HG02623 (cell line): ENCODE measurements around the gene NEURL1.
"Not testable (repeated sequence)": the region's sequence is repeated elsewhere in the genome, so short reads cannot be mapped to it uniquely, and the experiment has no call there.

Experiments used
- ATAC-seq: cut with Tn5 transposase; IDR thresholded peaks from one replicate; pipeline ENCODE4 v1.9.1; 2021; ENCODE audit warnings: moderate library complexity; ENCODE audit not compliant: unreplicated experiment

Gene NEURL1

DNA sequence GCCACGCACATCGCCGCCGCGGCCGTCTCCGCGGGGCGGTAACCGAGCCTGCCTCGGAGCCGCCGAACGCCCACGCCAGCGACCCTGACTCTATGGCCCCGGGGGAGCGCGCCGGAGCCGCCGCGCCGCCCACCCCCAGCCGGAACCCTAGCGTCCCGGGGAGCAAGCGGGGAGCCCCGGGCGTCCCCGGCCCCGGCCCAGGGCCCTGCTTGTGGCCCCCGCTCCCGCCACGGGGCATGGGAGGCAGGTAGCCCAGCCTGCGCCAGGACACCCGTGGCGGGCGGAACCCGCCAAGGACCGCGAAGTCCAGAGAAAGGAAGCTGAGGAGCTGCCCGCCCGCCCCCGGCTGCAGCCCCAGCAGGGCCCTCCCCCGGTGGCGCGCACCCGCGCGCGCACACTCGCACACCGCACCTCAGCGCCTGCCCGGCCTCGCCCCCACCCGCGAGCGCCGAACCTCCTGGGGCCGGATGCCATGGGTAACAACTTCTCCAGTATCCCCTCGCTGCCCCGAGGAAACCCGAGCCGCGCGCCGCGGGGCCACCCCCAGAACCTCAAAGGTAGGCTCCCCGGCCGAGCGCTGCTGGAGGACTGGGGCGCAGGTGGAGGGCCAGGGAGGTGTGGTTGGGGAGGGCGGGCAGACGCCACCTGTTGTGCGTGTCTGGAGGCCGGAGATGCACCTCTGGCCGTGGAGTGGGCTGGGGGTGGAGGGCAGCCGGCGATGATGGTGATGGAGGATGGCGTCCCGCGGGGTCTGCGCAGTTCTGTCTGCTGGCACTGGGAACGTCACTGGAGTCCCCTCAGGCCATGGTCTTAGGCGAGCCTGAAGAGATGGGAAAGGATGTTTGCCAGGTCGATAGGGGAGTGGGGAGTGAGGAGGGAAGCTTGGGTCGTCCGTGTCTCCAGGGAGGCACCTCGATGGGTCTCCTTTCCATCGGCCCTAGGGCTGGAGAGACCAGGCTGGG lies 692 bp downstream of the NEURL1 start:
- ATAC-seq: no peak

- ATAC-seq: no peak
These were observed 1.8 kb downstream of the NEURL1 start for GRCh38 chr10:103495321-103495720.

DNA sequence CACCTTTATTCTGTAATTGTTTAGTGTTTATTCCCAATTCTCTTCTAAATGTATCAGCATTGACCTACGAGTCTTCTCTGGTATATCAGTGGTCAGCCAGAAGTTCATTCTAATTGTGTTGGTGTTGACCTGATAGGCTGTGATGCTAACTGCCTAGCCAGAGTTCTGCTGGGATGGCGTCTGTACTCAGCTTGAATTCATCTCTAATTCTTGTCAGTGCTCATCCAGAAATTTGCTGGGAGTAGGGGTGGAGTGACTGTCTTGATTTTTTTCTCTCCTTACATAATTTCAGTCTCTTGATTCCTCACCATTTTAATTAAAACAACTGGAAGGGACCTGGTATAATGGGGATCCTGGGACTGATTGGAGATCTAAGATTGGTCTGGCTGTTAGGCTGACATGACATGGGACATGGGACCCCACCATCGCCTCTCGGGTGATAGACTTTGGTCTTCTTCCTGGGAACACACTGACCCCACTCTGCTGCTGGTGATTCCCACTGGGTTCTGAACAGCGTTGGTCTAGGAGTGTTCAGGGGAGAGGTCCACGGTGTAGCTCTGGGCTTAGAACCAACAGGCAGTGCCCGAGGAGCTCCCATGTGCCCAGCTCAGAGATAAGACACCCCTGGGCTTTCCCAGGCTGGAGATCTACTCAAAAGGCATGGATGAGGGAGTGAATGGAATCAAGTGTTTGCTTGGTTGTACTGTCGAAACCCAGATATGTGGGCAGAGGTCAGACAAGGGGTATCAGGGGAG lies 3.8 kb downstream of the NEURL1 start:
- ATAC-seq: no peak

DNA sequence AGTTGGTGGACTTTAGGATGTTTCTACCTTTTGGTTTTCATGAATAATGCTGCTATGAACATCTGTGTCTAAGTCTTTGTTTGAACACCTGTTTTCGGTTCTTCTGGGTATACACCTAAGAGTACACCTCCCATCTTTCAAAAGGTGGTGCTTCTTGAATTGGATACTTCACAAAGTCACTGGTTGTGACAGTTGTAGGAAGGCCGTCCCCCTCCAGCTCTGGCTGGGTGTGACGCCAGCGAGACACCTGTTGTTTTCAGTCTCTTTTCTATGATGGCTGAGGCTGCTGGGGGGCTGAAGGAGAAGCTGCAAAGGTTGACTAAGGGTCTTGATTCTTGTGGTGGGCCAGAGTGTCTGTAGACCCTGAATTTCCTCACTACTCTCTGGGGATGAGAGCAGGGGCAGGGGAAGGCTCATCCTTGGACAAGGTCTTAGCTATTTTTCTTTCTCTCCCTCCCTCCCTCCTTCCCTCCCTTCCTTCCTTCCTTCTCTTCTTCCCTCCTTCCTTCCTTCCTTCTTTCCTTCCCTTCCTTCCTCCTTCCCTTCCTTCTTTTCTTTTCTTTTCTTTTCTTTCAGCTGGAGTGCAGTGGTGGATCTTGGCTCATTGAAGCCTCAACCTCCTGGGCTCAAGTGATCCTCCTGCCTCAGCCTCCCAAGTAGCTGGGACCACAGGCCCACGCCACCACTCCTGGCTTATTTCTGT lies 5.6 kb downstream of the NEURL1 start:
- ATAC-seq: no peak

DNA sequence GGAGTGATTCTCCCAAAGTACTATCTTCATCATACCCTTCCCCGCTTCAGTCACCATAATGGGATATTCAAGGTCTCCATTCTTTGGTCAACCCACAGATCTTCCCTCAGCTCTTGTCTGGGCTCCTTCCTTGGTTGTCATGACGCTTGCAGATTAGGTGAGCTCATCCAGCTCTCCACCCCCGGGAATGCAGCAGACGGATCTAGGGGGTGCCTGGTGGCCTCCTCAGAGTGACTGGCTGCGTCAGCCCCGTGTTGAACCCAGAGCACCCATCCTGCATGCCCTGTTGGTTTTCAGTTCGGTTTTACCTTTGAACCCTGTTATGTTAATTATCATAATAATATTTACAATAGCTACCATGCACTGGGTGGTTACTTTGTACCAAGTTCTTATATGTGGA lies 6.4 kb downstream of the NEURL1 start:
- no peak for ATAC-seq

GRCh38 chr10:103500481-103500880 lies 7.0 kb downstream of the NEURL1 start:
- no peak for ATAC-seq

GRCh38 chr10:103501186-103501585 lies 7.7 kb downstream of the NEURL1 start:
- ATAC-seq: no peak

DNA sequence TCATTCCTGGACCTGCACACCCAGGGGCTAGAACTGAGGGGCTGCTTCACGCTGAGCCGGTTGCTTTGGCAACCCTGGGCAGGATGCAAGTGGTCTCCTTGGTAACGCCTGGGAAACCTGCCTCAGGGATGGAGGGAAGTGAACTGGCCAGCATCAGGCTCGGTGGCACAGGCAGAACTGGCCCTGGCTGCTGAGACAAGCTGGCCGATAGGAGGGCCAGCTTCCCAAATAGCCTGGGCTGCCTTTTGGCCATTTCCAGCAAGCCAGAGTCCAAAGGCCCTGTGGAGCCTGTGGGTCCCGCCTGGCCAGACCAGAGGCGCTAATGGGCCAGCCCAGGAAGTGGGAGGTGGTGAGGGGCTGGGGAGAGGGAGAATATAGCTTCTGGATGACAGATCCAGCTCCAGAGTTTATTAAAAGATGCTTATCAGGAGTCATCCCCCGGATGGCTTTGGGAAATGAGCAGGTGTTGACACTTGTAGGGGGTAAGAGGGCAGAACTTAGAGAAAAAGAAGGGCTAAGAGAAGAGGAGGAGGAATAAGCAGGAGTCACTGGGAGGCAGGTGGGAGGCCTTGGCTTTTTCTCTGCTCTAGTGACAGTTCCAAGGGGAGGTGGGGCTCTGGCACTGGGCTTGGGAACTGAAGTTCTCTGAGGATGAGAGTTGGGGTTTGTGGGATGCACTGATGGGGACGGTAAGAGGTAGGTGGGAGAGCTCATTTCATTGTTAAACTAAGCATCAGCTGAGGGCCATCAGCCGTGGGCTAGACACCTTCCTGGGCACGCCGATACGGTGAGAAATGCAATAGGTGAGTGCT lies 9.6 kb downstream of the NEURL1 start:
- ATAC-seq: no peak

- ATAC-seq: not testable (repeated sequence)
These were observed 10.3 kb downstream of the NEURL1 start for GRCh38 chr10:103503777-103504176.

DNA sequence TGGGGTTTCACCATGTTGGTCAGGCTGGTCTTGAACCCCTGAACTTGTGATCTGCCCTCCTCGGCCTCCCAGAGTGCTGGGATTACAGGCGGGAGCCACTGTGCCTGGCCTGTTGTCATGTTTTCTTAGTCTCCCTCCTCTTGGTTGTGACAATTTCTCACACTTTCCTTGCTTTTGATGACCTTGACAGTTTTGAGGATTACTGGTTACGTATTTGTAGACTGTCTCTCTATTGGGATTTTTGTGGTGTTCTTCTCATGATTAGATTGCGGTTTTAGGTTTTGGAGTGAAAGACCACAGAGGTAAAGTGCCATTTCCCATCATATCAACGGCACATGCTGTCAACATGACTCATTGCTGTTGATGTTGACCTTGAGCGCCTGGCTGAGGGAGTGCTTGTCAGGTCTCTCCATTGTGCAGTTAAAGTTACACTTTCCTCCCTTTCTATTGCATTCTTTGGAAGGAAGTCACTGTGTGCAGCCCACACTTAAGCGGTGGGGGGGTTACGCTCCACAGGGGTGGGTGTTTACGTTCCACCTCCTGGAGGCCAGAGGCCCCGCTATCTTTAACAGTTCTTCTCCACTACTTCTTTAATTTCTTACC lies 10.8 kb downstream of the NEURL1 start:
- ATAC-seq: no peak

DNA sequence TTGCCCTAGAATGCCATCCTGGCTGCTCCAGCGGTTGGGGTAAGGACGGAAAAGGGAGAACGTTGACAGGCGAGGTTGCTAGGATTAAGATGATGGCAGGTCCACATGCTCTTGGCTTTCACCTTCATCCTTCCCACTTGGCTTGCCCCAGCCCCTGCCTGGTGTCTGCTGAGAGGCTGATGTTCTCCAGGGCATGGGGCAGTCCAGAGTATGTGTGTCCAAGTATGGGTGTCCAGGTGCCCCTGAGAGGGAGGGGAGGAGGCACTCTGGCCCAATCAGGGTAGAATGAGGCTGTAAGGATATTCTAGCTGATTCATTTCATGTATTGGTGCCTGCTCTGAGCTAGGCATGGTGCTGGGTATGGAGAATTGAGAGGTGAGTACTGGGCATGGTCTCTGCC lies 12.6 kb downstream of the NEURL1 start:
- no peak for ATAC-seq

DNA sequence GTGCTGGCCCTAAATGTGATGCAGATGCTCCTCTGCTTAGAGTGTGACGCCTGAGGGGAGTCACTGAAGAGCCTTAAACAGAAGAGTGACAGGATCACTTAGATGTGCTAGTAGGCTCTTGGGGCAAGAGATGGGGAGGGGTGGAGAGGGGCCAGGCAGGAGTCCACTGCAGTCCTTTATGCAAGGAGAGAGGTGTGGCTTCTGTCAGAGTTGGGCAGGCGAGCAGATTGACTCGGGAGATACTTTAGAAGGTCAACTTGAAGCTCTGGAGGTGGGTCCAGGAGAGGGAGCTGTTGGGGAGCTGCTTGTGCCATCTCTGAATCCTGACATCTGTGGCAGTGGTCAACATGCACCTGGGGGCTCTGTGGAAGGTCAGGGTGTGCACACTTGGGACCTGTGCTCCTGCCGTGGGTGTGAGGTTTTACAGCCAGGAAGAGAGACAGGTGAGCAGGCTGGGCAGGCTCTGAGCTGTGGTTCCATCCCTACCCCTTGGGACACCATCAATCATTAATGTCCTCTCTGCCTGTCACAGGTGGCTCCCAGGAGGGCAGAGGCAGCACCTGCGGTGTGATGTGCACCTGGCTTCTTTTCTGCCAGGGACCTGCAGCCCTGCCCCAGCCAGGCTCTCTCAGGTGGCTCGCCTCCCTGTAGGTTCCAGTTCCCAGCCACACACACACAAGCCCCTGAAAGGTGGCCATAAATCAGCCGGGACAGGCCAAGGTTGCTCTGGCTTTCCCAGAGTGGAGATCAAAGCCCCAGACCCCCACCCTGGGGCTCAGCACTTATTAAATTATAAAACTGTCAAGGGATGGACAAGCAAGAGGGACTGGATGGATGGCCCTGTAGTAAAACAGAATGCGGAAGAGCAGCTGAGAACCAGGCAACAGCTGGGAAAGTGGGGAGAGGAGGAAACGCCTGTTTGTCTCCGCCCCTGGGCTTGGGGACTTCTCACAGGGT lies 14.0 kb downstream of the NEURL1 start:
- no peak for ATAC-seq

GRCh38 chr10:103510046-103510685 lies 16.7 kb downstream of the NEURL1 start:
- no peak for ATAC-seq

DNA sequence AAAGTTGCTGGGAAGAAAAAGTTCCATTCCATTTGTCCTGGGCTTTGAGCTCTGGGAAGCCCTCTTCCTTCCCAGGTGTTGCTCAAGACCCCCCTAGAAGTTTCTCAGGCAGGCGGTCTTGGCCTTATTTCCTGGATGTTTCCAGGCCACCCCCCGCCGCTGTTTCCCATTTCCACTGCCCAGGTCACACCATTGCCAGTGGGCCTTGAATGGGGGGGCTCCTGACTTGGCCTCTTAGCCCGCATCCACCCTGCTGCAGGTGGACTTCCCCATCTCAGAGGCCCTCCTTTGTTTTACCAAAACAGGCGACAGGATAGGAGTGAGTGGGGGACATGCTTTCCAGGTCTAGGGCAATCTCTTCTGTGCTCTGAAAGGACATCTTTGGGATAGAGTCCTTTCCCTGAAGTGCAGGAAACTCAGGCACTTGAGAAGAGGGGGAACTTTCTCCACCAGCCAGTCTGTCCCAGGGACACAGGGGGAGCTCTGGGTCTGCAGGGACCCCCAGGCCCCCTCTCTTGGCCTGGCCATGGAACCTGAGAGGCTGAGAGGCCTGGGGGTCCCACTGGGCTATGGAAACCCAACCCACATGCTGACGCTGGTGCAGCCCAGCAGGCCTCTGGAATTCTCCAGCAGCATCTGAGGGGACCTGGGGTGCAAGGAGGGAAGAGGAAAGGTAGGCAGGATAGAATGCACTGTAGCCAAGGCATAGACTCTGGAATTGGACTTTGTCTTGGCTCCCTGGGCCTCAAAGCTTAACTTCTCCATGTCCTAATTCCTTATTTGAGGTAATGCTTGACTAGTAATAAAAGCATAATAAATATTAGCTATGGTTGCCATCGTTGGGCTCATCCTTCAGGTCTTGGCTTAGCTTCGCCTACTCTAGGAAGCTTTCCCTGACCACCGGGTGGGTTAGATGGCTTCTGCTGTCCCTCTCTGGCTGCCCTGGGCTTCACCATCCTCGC lies 17.6 kb downstream of the NEURL1 start:
- ATAC-seq: no peak

DNA sequence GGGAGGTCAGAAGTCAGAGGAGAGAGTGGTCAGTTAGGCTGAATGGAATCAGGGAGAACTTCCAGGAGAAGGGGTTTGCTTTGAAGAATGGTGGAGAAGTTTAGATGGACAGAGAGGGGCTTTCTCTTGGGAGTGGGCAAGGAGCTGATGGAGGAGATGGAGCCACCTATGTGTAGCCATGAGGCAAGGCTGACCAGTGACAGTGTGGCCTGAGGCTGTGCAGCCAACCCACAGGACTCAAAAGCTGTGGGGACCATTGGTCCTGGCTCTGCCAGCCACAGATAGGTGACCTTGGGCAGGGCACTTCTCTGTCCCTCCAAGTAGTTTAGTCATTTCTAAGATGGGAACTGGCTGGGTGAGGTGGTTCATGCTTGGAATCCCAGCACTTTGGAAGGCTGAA lies 18.7 kb downstream of the NEURL1 start:
- no peak for ATAC-seq

DNA sequence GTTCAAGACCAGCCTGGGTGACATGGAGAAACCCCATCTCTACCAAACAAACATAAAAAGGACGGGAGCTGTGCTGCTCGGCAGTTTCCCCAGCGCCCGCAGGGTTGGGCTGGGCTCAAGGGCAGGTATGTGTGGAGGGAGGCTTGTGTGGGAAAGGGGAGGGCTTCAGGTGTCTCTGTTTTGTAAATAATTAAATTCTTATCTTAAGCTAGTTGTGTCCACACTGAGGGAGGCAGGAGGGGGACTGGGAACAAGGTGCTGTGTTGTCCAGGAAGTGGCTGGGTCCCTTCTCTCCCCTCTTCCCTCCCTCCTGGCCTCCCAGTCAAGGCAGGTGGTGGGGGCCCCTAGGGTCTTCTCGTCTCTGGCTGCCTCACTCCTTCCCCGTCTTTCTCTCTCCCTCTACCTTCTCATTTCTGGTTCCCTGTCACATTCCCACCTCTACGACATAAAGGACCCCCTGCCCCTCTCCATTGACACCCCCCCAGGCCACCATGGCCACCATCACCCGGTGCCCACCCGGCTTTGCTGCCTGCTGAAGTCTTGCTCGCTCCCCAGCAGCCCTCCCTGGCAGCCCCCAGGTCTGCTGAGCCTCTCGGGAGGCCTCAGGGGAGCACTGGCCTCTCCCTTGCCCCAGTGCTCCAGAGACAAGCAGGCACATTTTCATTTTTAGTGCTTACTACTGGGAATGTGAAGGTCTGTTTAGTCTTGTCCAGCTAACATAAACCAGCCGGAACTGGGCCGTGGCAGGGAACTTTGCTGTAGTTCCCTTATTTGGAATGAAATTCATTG lies 19.3 kb downstream of the NEURL1 start:
- no peak for ATAC-seq
